ENCODE data around the gene ABLIM2. TPM values are rescaled to one million over a fixed set of nuclear protein-coding genes. Genes with fewer than 3 reads are reported as not detected.

ABLIM2 gene
- total and polyA plus RNA-seq, 2 of the 8 experiments (the other 6 are each of a cell fraction or from before 2014, with no cell fraction given): 2.8 to 3.0 TPM

DNA sequence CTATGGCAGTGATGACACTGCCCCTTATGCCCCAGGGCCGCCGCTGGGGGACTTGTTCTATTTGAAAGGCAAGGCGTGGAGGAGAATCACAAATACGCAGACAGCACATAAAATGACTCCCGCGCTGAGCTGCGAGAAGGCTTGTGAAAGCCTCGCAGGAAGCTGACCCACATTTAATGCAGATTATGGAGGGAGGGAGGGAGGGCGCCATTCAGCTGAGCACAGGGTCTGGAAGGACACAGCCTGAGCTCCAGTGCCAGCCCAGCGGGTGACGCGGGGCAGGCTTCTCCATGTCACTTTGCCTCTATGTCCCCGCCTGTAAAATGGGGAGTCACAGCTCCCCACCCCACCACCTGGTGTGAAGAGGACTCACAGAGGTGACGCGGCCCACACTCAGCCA is 14.3 kb downstream of the ABLIM2 start:
- Histone ChIP-seq H3K9me3 (ENCODE audit: insufficient read depth in 2 of 2, low read depth in 1 of 2, low read length in 1 of 2) (no peaks in the 10 kb centered on the region; a peak in 1 of 4 replicates), H2AK5ac (ENCODE audit: low read depth, low read length) (no peak overlapping the region), H3K27me3 (replicated peaks in 1 of 4; ENCODE audit: control insufficient read depth in 3 of 4, extremely low read depth in 1 of 4, insufficient read depth in 3 of 4, low read length in 3 of 4) (no peaks in the 10 kb centered on the region), H4K91ac (replicated peaks; ENCODE audit: insufficient read length, low read length) (no peak overlapping the region), H4K5ac (ENCODE audit: insufficient read length, low read depth, low read length) (no peak overlapping the region), H3K27ac (ENCODE audit: low read depth, low read length) (no peak overlapping the region), H3K4me1 (replicated peaks in 1 of 4; ENCODE audit: control insufficient read depth in 3 of 4, insufficient read depth in 4 of 4, low read length in 3 of 4) (peaks cover 0 to 12% (median 9%) of the 10 kb centered on the region in 4 experiments; a peak in 6 of 7 replicates), H3K79me2 (ENCODE audit: control insufficient read depth in 1 of 2, insufficient read depth in 2 of 2, low read length in 2 of 2) (no peaks in the 10 kb centered on the region), H2BK12ac (ENCODE audit: low read depth, low read length) (no peak overlapping the region), H3K9ac (replicated peaks in 1 of 4; ENCODE audit: extremely low read depth in 1 of 4, low read depth in 3 of 4, low read length in 3 of 4) (no peak overlapping the region), H2BK120ac (replicated peaks; ENCODE audit: low read depth, low read length) (no peak overlapping the region), H3K79me1 (ENCODE audit: low read depth, low read length) (no peaks in the 10 kb centered on the region), H2AFZ (ENCODE audit: low read length) (no peak overlapping the region), H3K18ac (ENCODE audit: extremely low read depth, low read length) (no peak overlapping the region), H3K23me2 (ENCODE audit: low read depth, low read length) (no peaks in the 10 kb centered on the region), H4K20me1 (replicated peaks in 1 of 2; ENCODE audit: control insufficient read depth in 1 of 2, insufficient read depth in 2 of 2, low read length in 2 of 2) (no peaks in the 10 kb centered on the region), H3K23ac (ENCODE audit: insufficient read length) (no peak overlapping the region), H2BK20ac (ENCODE audit: low read length) (no peak overlapping the region), H2BK5ac (ENCODE audit: low read depth, low read length) (no peak overlapping the region), H3K36me3 (ENCODE audit: control insufficient read depth in 2 of 4, insufficient read depth in 4 of 4, low read length in 3 of 4) (no peaks in the 10 kb centered on the region; a peak in 1 of 8 replicates), H3K4ac (replicated peaks; ENCODE audit: insufficient read length, low read depth, low read length) (no peak overlapping the region), H2BK15ac (ENCODE audit: low read length) (0 out of 2 replicates have a peak overlapping the region, but pooled peaks have one; percentile 29), H4K8ac (ENCODE audit: extremely low read depth, insufficient read depth, low read length) (no peak overlapping the region), H3K14ac (ENCODE audit: insufficient read length) (no peak overlapping the region), H3K56ac (replicated peaks; ENCODE audit: insufficient read length, low read depth, low read length) (no peak overlapping the region), H3K4me3 (ENCODE audit: extremely low read depth in 1 of 4, insufficient read depth in 2 of 4, low read depth in 3 of 4, low read length in 4 of 4) (no peak overlapping the region), H3K4me2 (ENCODE audit: insufficient read depth in 1 of 2, low read depth in 2 of 2, low read length in 2 of 2) (no peak overlapping the region; a peak in 1 of 4 replicates)
- TF ChIP-seq ASH2L (IDR thresholded peaks at IDR 0.05; ENCODE audit: low read length) (no peak), POLR2AphosphoS5 (IDR thresholded peaks at IDR 0.05; ENCODE audit: low read depth, low read length) (no peak), KDM4A (IDR thresholded peaks at IDR 0.05; ENCODE audit: low read depth, low read length, severe bottlenecking) (no peak), CEBPB (IDR thresholded peaks at IDR 0.05; ENCODE audit: low read depth, low read length) (no peak), GTF2F1 (IDR thresholded peaks at IDR 0.05; ENCODE audit: borderline replicate concordance, low read depth, low read length) (no peak), ZNF274 (IDR thresholded peaks at IDR 0.05; ENCODE audit: borderline replicate concordance, extremely low read depth, low read length) (no peak), HDAC6 (IDR thresholded peaks at IDR 0.05; ENCODE audit: low read depth, low read length) (no peak), CTBP2 (IDR thresholded peaks at IDR 0.05; ENCODE audit: borderline replicate concordance, insufficient read depth, insufficient read length, low read length) (no peak), RBBP5 (IDR thresholded peaks at IDR 0.05; ENCODE audit: borderline replicate concordance, low read depth, low read length) (no peak), NRF1 (IDR thresholded peaks at IDR 0.05; ENCODE audit: low read depth, low read length) (no peak), EP300 (IDR thresholded peaks at IDR 0.05; ENCODE audit: borderline replicate concordance in 1 of 2, low read depth in 2 of 2, low read length in 2 of 2) (no peak), SIRT6 (IDR thresholded peaks at IDR 0.05; ENCODE audit: low read length) (no peak)
- TF ChIP-seq, protein P1, sequence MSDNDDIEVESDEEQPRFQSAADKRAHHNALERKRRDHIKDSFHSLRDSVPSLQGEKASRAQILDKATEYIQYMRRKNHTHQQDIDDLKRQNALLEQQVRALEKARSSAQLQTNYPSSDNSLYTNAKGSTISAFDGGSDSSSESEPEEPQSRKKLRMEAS (IDR thresholded peaks at IDR 0.05): no peak
- FAIRE-seq (no peak), DNase-seq (ENCODE audit: low read depth in 1 of 2, low spot score in 2 of 2) (no peak)
- WGBS, 2 experiments (ENCODE audit: extremely low coverage in 1 of 2, insufficient coverage in 1 of 2, insufficient read length in 1 of 2, insufficient replicate concordance in 2 of 2, low coverage in 1 of 2, low lambda C conversion rate in 2 of 2, missing lambda C conversion rate in 1 of 2): 57% methylated on average over 15 of the region's 15 CpGs; no CpG with 5 or more reads in 1 of the 2 experiments
- ChIA-PET CTCF (ENCODE audit: partially characterized antibody) (interaction anchor here (0.9 to 1.7 kb wide), 4 partner anchors 10 to 53 kb away, joined by 3 to 9 read pairs (median 6); partner anchors contain the start of gene ABLIM2), POLR2A (ENCODE audit: partially characterized antibody) (no interaction called here)

Measured in H1 (cell line).